ENCODE results near the gene GP1BB.
"Not testable (repeated sequence)": the region's sequence is repeated elsewhere in the genome, so short reads cannot be mapped to it uniquely, and the experiment has no call there.

The GP1BB gene

GRCh38 chr22:19687561-19688300 is 35.6 kb upstream of the GP1BB start:
- H3K9me3 Mint-ChIP-seq = no peaks in the 10 kb centered on the region
- H3K36me3 Mint-ChIP-seq (ENCODE audit: insufficient read depth) = no peaks in the 10 kb centered on the region
- H3K4me3 Mint-ChIP-seq = no peak overlapping the region
- H3K27me3 Mint-ChIP-seq = peaks cover 4 to 46% of the 10 kb centered on the region in 2 donors
- ATAC-seq (replicated peaks) = no peak
- H3K27ac Mint-ChIP-seq = no peak overlapping the region
- no peak for DNase-seq
- H3K4me1 Mint-ChIP-seq (ENCODE audit: low read depth in 2 of 2) = peaks cover 0 to 2% of the 10 kb centered on the region in 2 donors

- peaks cover 0 to 2% of the 10 kb centered on the region in 2 donors for H3K4me1 Mint-ChIP-seq (ENCODE audit: low read depth in 2 of 2)
- no peaks in the 10 kb centered on the region for H3K36me3 Mint-ChIP-seq (ENCODE audit: insufficient read depth)
- H3K9me3 Mint-ChIP-seq = no peaks in the 10 kb centered on the region
- ATAC-seq (replicated peaks) (no peak), DNase-seq (no peak)
- H3K27me3 Mint-ChIP-seq = peaks cover 0 to 46% of the 10 kb centered on the region in 2 donors
- no peak overlapping the region for H3K27ac Mint-ChIP-seq
- H3K4me3 Mint-ChIP-seq = no peak overlapping the region
Observed at GRCh38 chr22:19688301-19689290, 34.7 kb upstream of the GP1BB start.

GRCh38 chr22:19689408-19689807 is 33.9 kb upstream of the GP1BB start:
- H3K27ac Mint-ChIP-seq = no peak overlapping the region
- ATAC-seq (replicated peaks) (no peak), DNase-seq (no peak)
- H3K4me3 Mint-ChIP-seq = no peak overlapping the region
- H3K36me3 Mint-ChIP-seq (ENCODE audit: insufficient read depth) = no peaks in the 10 kb centered on the region
- H3K27me3 Mint-ChIP-seq = peaks cover 7 to 48% of the 10 kb centered on the region in 2 donors
- H3K9me3 Mint-ChIP-seq = no peaks in the 10 kb centered on the region
- H3K4me1 Mint-ChIP-seq (ENCODE audit: low read depth in 2 of 2) = peaks cover 0 to 2% of the 10 kb centered on the region in 2 donors

GRCh38 chr22:19691007-19691720 is 32.2 kb upstream of the GP1BB start:
- no peak for DNase-seq

GRCh38 chr22:19691721-19692341 is 31.5 kb upstream of the GP1BB start:
- ATAC-seq (replicated peaks) (no peak), DNase-seq (no peak)
- Mint-ChIP-seq H3K4me3 (no peak overlapping the region), H3K9me3 (no peaks in the 10 kb centered on the region), H3K4me1 (ENCODE audit: low read depth in 2 of 2) (peaks cover 0 to 2% of the 10 kb centered on the region in 2 donors), H3K27ac (no peak overlapping the region), H3K36me3 (ENCODE audit: insufficient read depth) (no peaks in the 10 kb centered on the region), H3K27me3 (peaks cover 12 to 66% of the 10 kb centered on the region in 2 donors)

More at GRCh38 chr22:19691007-19691720, 32.2 kb upstream of the GP1BB start:
- Mint-ChIP-seq H3K9me3 (no peaks in the 10 kb centered on the region), H3K27ac (no peak overlapping the region), H3K4me1 (ENCODE audit: low read depth in 2 of 2) (peaks cover 0 to 2% of the 10 kb centered on the region in 2 donors), H3K4me3 (no peak overlapping the region), H3K36me3 (ENCODE audit: insufficient read depth) (no peaks in the 10 kb centered on the region), H3K27me3 (peaks cover 12 to 59% of the 10 kb centered on the region in 2 donors)
- ATAC-seq (replicated peaks) = no peak

GRCh38 chr22:19693581-19693980 is 29.8 kb upstream of the GP1BB start:
- H3K4me1 Mint-ChIP-seq (ENCODE audit: low read depth in 2 of 2) = peaks cover 0 to 2% of the 10 kb centered on the region in 2 donors
- no peak for ATAC-seq (replicated peaks)
- H3K4me3 Mint-ChIP-seq = no peak overlapping the region
- no peaks in the 10 kb centered on the region for H3K9me3 Mint-ChIP-seq
- H3K27ac Mint-ChIP-seq = no peak overlapping the region
- peaks cover 12 to 63% of the 10 kb centered on the region in 2 donors for H3K27me3 Mint-ChIP-seq
- no peak for DNase-seq
- H3K36me3 Mint-ChIP-seq (ENCODE audit: insufficient read depth) = no peaks in the 10 kb centered on the region

GRCh38 chr22:19693981-19694670 is 29.2 kb upstream of the GP1BB start:
- DNase-seq = no peak
- Mint-ChIP-seq H3K4me3 (no peak overlapping the region), H3K27ac (no peak overlapping the region), H3K36me3 (ENCODE audit: insufficient read depth) (no peaks in the 10 kb centered on the region), H3K9me3 (no peaks in the 10 kb centered on the region), H3K27me3 (peaks cover 12 to 58% of the 10 kb centered on the region in 2 donors), H3K4me1 (ENCODE audit: low read depth in 2 of 2) (peaks cover 0 to 2% of the 10 kb centered on the region in 2 donors)
- no peak for ATAC-seq (replicated peaks)

GRCh38 chr22:19694696-19695095 is 28.6 kb upstream of the GP1BB start:
- no peak overlapping the region for H3K27ac Mint-ChIP-seq
- DNase-seq = no peak
- peaks cover 12 to 55% of the 10 kb centered on the region in 2 donors for H3K27me3 Mint-ChIP-seq
- no peak overlapping the region for H3K4me3 Mint-ChIP-seq
- H3K4me1 Mint-ChIP-seq (ENCODE audit: low read depth in 2 of 2) = peaks cover 0 to 2% of the 10 kb centered on the region in 2 donors
- H3K9me3 Mint-ChIP-seq = no peaks in the 10 kb centered on the region
- H3K36me3 Mint-ChIP-seq (ENCODE audit: insufficient read depth) = no peaks in the 10 kb centered on the region
- no peak for ATAC-seq (replicated peaks)

- Mint-ChIP-seq H3K4me3 (no peak overlapping the region), H3K36me3 (ENCODE audit: insufficient read depth) (no peaks in the 10 kb centered on the region), H3K27ac (no peak overlapping the region), H3K27me3 (peaks cover 18 to 50% of the 10 kb centered on the region in 2 donors), H3K9me3 (no peaks in the 10 kb centered on the region), H3K4me1 (ENCODE audit: low read depth in 2 of 2) (no peaks in the 10 kb centered on the region)
- DNase-seq = no peak
- ATAC-seq (replicated peaks) = no peak
Observed at GRCh38 chr22:19696504-19697276, 26.6 kb upstream of the GP1BB start.

GRCh38 chr22:19697871-19698270 is 25.5 kb upstream of the GP1BB start:
- ATAC-seq (replicated peaks); H3K9me3 Mint-ChIP-seq; DNase-seq; H3K4me1 Mint-ChIP-seq (ENCODE audit: low read depth in 2 of 2); H3K4me3 Mint-ChIP-seq; H3K36me3 Mint-ChIP-seq (ENCODE audit: insufficient read depth): not testable (repeated sequence)
- peaks cover 24 to 51% of the 10 kb centered on the region in 2 donors for H3K27me3 Mint-ChIP-seq
- peak overlapping the region in 1 of 2 donors; percentile 29 for H3K27ac Mint-ChIP-seq

GRCh38 chr22:19700790-19701419 is 22.4 kb upstream of the GP1BB start:
- Mint-ChIP-seq H3K27ac (no peak overlapping the region), H3K9me3 (no peaks in the 10 kb centered on the region), H3K27me3 (peaks cover 13 to 52% of the 10 kb centered on the region in 2 donors), H3K4me1 (ENCODE audit: low read depth in 2 of 2) (no peaks in the 10 kb centered on the region), H3K36me3 (ENCODE audit: insufficient read depth) (no peaks in the 10 kb centered on the region), H3K4me3 (no peak overlapping the region)
- DNase-seq (no peak), ATAC-seq (replicated peaks) (no peak)

All from effector memory CD8-positive, alpha-beta T cell (primary cell).